Measurements from ENCODE around the gene ANAPC1.
A peak's percentile ranks its signal among the peaks of the same experiment; 100 is the strongest.
"Not testable (repeated sequence)": the region's sequence is repeated elsewhere in the genome, so short reads cannot be mapped to it uniquely, and the experiment has no call there.

Gene ANAPC1

DNA sequence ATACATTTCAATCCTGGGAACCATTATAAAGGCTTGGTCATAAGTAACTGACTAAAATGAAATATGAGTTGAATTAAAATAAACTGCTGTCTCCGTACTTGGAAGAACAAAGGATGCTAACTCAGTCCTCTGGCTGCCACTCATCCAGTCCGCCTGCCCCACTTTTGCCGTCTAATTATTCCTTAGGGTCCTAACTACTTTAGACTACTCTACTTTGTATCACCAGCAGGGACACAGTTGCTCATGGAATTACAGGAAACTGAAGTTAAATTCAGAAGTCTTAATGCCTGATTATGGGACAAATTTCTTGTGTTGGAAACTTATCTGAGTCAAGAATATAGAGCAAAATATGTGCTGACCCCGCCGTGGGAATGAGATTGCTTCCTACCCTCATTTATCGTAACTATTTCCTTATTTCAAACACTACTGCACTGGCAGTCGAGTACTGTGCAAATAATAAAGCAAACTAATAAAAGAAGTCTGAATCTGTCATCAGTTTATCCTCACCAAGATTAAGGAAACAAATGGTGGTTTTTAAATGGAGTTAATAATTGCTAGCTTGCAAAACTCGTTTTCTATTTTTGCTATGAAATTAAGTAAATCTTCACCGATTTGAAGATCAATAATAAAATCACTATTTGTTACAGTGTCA lies 102.4 kb downstream of the ANAPC1 start:
- not testable (repeated sequence) for DNase-seq

DNA sequence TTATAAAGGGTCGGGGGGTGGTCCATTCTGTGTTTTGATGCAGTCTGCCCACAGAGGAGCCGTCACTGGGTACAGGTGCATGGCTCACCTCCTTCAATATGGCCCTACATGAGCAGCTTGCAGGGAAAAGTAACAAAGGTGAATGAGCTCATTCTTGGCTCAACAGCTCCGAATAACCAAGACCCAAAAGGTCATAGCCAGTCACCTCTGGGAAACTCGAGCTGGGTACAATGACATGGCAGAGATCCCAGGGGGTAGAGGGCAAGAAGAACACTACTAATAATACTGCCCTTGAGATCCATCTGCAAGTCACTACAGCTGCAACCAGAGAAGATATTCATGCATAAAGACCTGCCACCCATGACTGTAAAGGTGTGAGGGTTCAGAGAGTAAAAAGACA lies 106.8 kb downstream of the ANAPC1 start:
- DNase-seq, result not testable (repeated sequence)

DNA sequence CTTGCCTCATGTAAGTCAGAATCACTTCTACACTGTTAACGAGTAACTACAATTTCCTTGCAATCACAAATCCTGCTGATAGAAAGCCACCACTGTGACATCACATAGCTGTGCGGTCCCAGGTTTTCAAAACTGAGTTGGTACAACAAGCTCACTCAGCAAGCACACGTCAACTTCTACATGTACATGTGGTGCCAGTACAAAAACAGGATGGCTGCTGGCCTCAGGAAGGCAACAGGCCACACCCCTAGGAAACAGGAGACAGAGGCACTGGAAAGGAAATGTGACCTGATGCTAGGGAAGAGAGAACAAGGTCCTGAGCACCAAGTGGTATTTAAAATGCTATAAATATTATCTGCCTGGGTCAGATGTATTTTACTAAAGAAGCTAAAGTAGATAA lies 107.7 kb downstream of the ANAPC1 start:
- not testable (repeated sequence) for DNase-seq

DNA sequence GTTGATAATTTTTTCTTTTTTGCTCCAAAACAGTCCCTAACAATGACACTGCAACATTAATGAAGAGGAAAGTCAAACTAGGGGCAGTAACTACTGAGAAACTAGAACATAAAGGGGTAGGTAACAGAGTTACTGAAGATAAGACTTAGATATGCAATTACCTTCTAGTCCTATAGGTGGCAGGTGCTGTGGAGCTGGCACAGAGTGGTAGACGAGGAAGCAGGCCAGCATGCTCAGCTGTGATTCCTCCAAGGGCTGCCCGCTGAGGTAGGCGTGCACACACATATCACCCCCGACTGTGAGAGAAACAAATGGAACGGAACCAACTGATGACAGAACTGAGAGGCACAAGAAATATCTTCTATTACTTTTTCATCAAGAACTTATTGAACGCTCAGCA lies 111.8 kb downstream of the ANAPC1 start:
- DNase-seq, result not testable (repeated sequence)

DNA sequence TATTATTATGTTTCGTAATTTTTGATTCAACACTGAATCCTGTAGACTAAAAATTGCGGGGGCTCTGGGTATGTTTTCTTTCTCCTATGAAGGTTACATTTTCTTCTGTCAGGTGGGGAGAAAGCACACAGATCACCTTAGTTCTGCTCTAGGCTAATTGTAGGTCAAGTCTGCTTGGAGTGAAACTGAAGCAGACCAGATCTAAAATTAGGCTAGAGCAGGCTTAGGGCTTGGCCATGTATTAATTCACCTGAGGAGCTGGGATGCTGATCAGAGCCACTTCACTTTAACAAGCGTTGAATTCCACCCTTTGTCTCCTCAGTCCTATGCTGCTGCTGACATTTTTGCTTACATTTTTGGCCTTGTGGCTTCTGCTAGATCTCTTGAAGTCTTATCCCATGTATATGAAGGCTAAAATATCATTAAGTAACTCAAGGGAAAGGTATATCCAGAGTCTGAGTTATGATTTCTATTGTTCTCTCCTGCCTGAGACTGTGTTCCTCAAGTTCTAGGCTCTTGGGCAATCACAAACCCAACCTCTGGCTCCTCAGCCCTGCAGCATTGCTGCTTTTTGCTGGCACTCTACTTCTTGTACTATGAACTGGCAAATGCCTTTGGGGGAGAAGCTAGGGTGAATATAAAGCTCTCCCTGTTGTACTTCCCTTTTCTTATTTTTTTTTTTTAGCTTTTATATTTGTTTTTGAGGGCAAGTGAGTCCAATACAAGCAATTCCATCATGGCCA lies 112.9 kb downstream of the ANAPC1 start:
- not testable (repeated sequence) for DNase-seq

DNA sequence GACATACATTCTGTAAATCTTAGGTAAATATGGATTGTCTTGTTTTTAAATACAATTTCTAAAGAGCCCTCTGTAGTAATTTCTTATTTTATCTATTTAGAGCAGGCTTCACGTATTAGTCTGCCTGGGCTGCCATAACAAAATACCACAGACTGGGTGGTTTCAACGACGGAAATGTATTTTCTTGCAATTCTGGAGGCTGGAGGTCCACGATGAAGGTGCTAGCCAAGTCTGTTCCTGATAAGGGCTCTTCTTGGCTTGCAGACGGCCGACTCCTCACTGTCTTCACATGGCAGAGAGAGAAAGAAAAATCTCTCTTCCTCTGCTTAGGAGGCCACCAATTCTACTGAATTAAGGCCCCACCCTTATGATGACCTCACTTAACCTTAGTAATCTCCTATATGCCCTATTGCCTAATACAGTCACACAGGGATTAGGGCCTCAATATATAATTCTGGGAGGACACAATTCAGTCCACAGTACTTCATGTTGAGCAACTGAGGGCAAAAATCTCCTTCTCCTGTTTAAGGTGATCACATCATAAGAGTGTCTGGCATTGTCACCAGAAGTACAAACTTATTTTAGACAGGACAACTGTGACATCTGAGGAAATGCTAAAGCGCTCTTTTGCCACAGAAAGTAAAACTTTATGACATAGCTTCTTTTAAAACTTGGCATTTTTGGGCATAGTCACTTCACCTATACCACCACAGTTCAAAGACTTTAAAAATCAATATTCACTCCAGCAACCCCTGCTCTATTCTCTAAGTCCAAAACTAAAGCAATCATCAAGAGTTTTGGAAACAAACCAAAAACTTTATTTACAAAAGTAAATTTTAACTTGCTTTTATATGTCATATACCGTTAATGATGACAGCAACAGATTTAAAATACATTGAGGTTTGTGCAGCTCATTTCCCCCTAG lies 115.5 kb downstream of the ANAPC1 start:
- DNase-seq, result not testable (repeated sequence)

DNA sequence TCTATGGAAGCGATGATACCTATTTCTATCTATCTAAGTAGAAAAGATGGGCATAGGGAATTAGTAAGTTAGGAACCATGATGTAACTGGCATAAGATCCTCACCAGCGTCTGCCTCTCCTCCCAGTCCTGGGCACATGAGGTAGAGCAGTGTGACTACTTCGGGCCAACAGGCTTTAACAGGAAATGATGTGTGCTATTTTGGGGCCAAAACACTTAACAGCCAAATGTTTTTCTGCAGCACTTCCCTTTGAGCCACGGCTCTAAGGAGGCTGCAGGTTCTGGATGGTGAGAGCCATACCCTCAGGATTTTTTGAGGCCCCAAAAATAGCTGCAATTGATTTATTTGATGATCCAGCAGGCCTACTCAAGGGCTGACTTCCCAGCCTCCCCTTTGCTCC lies 116.9 kb downstream of the ANAPC1 start:
- DNase-seq, result not testable (repeated sequence)

DNA sequence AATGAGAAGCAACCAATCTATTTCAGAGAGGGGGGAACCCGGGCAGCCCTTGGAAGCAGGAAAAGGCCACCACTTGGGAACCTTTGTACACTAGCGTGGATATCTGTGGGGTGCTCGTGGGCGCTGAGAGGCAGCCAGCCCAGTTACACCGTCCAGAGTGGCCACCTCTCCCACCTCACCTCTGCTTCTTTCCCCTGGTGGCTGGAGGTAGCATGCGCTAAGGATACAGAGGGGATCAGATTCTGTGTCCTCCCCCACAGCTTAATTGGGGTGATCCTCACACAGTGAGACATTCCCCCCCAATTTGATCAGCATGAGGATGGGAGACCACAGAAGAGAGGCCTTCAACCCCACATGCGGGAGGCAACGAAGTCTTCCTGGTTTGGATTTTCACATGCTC lies 117.7 kb downstream of the ANAPC1 start:
- not testable (repeated sequence) for DNase-seq

DNA sequence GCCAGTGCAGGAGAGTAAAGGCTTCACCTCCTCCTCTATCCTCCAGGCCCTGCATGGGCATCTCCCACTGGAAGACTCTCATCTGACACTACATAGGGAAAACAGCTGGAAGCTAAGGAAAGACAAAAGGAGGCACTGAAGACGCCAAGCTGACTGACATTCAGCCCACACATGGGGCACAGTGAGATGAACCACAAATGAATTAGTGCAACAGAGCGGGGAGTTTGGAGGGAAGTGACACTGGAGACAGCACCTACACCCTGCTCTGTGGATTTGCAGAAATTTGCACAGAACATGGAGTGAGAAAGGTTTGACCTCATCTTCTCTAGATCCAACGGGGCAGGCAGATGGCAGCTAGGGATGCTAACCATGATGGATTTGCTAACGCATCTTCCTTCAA lies 119.8 kb downstream of the ANAPC1 start:
- DNase-seq, result not testable (repeated sequence)

DNA sequence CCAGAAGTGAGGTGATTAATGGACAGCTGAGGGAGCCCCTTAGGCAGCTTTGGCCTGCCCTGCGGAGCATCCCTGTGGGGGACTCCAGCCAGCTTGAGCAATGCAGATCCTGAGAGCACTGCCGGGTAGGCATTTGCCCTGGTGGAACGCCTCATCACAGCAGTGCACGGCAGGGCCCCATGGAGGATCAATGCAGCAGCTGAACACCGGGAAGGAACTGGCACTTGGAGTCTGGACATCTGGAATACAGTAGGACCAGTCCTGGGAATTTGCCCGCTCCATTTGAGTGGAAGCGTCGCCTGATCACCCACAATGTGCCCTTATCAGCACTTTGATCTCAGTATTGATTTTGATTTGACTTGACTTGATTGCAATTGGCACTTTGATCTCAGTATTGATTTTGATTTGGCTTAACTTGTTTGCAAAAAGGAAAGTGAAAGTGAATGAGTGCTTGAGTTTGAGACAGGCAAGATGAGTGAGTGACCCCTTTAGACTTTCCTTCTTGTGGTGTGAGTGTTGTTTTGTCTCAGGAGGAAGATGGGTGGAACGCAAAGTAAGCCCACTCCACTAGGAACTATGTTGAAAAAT lies 123.2 kb downstream of the ANAPC1 start:
- DNase-seq, result not testable (repeated sequence)

DNA sequence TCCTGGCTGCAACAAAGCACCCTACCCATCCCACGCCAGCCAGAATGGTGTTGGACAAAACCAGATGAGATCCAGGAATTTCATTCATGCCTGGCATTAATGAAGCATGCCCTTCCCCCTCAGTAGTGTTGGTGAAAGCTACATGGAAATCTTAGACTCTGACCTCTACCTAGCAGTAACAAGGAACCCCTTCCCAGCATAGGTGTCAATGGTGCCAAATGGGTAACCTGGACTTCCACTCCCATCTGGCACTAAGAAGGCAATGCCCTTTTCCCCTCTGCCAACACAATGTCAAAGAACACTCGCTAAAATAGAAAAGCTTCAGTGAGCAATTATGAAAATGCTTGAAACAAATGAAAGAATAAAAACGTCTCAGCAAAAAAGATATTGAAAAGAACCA lies 131.5 kb downstream of the ANAPC1 start:
- not testable (repeated sequence) for DNase-seq

DNA sequence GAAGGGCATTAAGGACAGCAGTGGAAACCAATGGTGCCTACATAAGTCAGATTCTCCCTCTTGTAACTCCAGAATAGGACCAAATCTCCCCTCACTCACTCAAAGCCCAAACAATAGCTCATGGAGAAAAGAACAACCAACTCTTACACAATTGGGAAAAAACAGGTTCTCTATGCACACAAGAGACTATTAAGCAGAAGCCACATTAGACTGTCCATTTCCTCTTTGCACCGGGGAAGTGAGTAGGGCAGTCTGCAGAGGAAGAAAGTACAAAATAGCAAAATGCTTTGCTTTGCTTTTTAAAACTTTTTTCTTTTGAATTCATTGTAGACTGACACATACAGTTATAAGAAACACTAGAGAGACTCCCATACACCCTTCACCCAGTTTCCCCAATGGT lies 133.4 kb downstream of the ANAPC1 start:
- DNase-seq, result not testable (repeated sequence)

DNA sequence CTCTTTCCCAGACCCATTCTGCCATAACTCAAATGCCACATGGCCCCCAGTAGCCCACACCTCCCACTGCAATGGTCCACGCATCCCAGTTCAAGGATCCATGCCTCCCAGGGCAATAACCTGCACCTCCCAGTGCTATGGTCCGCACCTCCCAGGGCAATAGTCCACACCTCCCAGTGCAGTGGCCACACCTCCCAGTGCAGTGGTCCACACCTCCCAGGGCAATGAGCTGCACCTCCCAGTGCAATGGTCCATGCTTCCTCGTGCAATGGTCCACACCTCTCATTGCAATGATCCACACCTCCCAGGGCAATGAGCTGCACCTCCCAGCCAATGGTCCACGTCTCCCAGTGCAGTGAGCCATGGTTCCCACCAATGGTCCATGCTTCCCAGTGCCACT lies 135.6 kb downstream of the ANAPC1 start:
- DNase-seq, result not testable (repeated sequence)

DNA sequence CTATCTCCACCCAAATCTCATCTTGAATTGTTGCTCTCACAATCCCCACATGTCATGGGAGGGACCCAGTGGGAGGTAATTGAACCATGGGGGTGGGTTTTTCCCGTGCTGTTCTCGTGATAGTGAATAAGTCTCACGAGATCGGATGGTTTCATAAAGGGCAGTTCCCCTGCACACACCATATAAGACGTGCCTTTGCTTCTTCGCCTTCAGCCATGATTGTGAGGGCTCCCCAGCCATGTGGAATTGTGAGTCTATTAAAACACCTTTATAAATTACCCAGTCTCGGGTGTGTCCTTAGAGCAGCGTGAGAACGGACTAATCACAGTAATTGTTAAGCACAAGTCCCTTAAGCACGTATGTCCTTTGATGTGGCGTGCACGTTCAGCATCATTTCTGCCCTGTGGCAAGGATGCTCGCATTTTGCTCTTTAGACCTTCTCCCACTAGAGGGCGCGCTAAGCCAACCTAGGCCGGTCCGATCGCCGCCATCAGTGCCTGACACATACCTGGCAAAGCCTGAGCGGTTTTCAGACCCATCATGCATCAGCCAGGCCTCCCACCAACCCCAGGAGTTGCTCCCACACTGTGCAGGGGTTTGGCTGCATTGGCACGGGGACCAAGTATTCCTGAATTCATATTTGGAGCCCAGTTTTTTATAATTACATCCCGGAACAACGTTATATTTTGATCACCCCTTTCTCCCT lies 136.4 kb downstream of the ANAPC1 start:
- DNase-seq, result peak; percentile 83

DNA sequence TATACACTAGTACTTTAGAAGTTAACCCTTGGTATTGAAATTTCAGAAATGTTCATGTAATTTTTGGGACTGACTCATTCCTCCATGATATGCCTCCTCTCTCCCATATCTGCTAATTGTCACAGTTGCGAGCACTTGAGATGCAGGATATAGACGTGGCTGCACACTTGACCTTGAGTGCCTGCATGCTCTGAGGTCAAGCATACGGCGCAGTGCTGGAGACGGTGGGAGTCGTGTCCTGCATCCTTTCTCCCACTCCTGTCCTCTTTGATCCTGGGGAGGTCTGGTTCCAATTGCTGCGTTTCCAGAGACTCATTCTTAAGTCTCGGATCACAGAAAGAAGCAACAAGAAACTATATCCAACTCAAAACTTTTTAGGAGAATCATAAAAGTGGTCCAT lies 139.2 kb downstream of the ANAPC1 start:
- not testable (repeated sequence) for DNase-seq

DNA sequence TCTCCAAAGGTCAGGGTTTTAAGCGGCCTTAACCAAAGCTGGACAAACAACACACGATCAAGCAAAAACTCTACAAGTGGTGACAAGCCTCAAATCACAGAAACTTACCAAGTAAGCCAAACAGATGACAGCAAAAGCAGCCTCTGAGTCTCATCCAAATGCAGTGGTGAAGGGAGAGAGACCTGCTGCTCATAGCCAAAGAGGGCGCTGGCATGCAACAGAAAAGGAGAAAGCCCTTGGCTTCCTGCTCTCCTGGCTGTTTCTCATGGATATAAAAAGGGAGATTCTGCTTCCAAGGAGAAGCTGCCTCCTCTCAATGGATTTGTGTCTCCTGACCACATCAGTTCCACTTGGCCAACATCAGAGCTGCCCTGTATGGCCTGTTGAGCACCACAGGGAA lies 142.5 kb downstream of the ANAPC1 start:
- DNase-seq, result not testable (repeated sequence)

DNA sequence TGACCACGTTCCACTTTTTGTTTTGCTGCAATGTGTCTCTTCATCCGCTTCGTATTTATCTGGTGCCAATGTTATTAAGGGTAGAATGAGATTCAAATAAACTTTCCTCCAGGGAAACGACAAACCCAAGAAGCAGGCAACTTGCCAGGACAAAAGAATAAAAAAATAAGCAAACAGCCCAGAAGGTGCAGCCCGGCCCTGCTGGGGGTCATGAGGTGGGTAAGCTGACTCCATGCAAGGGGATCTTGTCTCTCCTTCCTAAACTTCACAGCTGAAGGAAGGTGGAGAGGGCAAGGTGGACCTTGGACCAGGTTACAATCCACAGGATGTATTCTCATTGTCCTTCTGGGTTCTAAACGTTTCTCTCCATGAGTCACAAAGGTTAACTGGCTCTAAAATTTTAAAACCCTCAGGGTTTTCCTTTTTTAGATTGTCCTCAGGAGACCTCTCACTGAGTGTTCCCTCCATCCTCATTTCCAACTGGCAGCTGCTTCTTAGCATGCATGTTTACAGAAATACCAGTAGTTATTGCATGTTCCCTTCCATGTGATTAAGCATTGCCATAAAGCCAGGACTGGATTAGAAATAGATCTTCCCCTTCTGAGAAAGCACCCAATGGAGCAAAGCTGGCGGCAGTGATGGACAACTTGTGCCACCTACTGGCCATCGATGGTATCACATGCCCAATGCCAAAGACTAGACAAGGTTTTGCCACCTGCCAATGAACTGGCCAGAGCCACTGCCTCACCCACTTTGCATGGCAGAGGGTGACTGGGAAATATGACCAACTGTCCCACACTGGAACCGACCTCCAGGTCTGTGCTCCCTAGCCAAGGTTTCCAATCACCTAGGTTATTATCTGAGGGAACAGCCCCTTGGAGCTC lies 147.9 kb downstream of the ANAPC1 start:
- peak; percentile 68 for DNase-seq

DNA sequence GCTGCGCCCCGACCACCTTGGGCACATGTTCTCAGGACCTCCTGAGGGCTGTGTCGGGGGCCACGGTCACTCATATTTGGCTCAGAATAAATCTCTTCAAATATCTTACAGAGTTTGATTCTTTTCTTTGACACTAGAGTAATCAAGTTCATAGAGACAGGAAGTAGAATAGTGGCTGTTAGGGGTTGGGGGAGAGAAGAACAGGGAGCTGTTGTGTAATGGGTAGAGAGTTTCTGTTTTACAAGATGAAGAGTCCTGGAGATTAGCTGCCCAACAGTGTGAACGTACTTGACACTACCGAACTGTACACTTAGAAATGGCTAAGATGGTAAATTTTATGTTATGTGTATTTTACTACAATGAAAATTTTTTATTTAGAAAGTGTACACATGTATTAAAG lies 148.6 kb downstream of the ANAPC1 start:
- not testable (repeated sequence) for DNase-seq

DNA sequence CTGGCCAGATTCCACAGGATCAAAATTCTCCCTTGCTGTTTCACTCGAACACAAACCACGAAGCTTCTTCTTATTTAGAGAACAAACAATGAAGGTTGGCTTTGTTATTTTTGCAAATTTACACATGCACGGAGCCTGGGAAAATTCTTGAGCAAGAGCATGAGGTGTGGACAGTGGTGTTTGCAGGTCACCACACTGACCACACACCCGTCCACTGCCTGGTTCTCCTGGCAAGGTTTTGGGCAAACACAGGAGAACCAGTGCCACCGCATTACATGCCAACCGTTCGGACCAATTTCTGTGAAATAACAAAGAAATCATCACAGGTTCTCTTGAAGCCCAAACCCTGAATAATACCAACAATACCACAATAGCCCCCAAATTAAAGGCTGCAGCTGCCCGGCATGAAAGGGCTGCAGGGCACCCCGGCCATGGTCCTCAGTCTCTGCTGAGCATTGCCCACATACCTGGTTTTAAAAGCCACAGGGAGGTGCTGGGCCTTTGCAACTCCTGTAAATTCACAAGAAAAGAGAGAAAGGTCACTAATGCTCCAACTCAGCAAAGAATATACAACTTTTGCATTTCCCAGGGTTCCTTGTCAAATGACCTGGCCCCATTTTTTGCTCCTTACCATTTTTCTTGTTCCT lies 154.1 kb downstream of the ANAPC1 start:
- DNase-seq, result not testable (repeated sequence)

DNA sequence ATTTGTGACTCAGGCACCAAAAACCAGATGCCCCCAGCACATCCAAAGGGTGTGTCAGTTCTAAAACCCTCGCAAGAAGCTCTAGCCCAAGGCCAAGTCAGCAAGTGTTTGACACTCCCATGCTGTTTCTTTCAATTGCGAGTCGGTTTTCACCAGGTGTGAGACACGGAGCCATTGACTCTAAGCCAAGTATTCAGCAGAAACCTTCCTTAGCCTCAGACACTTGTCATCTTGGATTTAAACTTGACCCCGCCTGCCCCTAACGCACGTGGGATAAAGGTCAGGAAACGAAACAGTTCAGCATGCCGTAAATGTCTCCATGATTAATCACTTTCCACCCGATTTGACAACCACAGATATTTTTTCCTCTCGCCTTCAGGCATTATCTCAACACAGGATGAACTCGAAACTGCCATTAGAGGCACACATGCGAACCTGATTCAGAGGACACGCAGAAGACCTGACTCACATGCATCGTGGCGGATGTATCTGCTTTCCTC lies 156.3 kb downstream of the ANAPC1 start:
- DNase-seq, result not testable (repeated sequence)

Data from activated CD8-positive, alpha-beta memory T cell treated with anti-CD3 and anti-CD28 coated beads for 24 hours (primary cell).